H9 (cell line): Measurements from ENCODE around the gene NME8. TPM values are rescaled to one million over a fixed set of nuclear protein-coding genes. Genes with fewer than 3 reads are reported as not detected.

Experiments
- DNase-seq: peaks from one replicate; pipeline ENCODE4 v3.0.0-alpha.2; 2017
- H2AFZ ChIP-seq: one replicate; pipeline ENCODE4 v1.6.1; 2013; ENCODE audit warnings: mild to moderate bottlenecking, low read length, control low read depth, moderate library complexity
- H2AK5ac ChIP-seq: 2 replicates; pipeline ENCODE4 v1.6.1; 2013; ENCODE audit warnings: low read length, control low read depth, mixed read lengths; ENCODE audit not compliant: insufficient read length
- H2BK120ac ChIP-seq: one replicate; pipeline ENCODE4 v1.6.1; 2013; ENCODE audit warnings: low read depth, mild to moderate bottlenecking, low read length, control low read depth, inconsistent platforms; ENCODE audit not compliant: poor library complexity, severe bottlenecking
- H2BK12ac ChIP-seq: 2 replicates; pipeline ENCODE4 v1.6.1; 2013; ENCODE audit warnings: low read length, control low read depth, mixed read lengths, low read depth; ENCODE audit not compliant: insufficient read length
- H2BK15ac ChIP-seq: 2 replicates; pipeline ENCODE4 v1.6.1; 2013; ENCODE audit warnings: low read depth, low read length, control low read depth
- H2BK20ac ChIP-seq: one replicate; pipeline ENCODE4 v1.6.1; 2013; ENCODE audit warnings: low read depth, mild to moderate bottlenecking, low read length, control low read depth, inconsistent platforms; ENCODE audit not compliant: poor library complexity, severe bottlenecking
- H2BK5ac ChIP-seq: 2 replicates; pipeline ENCODE4 v1.6.1; 2013; ENCODE audit warnings: low read length, control low read depth, mixed read lengths; ENCODE audit not compliant: insufficient read length
- H3K14ac ChIP-seq: 2 replicates; pipeline ENCODE4 v1.6.1; 2013; ENCODE audit warnings: low read length, control low read depth; ENCODE audit not compliant: insufficient read depth
- H3K18ac ChIP-seq: 2 replicates; pipeline ENCODE4 v1.6.1; 2013; ENCODE audit warnings: low read depth, mild to moderate bottlenecking, mixed read lengths, low read length, control low read depth; ENCODE audit not compliant: insufficient read length
- H3K23ac ChIP-seq: 2 replicates; pipeline ENCODE4 v1.6.1; 2013; ENCODE audit warnings: low read length, control low read depth, mixed read lengths, low read depth; ENCODE audit not compliant: insufficient read length
- H3K23me2 ChIP-seq: 2 replicates; pipeline ENCODE4 v1.6.1; 2013; ENCODE audit warnings: low read depth, mild to moderate bottlenecking, mixed read lengths, low read length, control low read depth; ENCODE audit not compliant: insufficient read length, poor library complexity, severe bottlenecking
- H3K27ac ChIP-seq: 2 replicates; pipeline ENCODE4 v1.5.1; 2013; ENCODE audit warnings: low read length, control low read depth, mixed read lengths, low read depth; ENCODE audit not compliant: insufficient read length
- H3K27me3 ChIP-seq: 2 replicates; pipeline ENCODE4 v1.6.1; 2013; ENCODE audit warnings: low read length, control low read depth, inconsistent platforms; ENCODE audit not compliant: insufficient read depth
- H3K4ac ChIP-seq: 2 replicates; pipeline ENCODE4 v1.6.1; 2013; ENCODE audit warnings: low read depth, mild to moderate bottlenecking, control low read depth, inconsistent platforms, low read length, moderate library complexity
- H3K4me1 ChIP-seq: 2 replicates; pipeline ENCODE4 v1.6.1; 2013; ENCODE audit warnings: low read length, control low read depth, inconsistent platforms; ENCODE audit not compliant: insufficient read depth
- H3K4me2 ChIP-seq: 2 replicates; pipeline ENCODE4 v1.6.1; 2013; ENCODE audit warnings: low read length, control low read depth, mixed read lengths; ENCODE audit not compliant: insufficient read length, insufficient read depth
- H3K56ac ChIP-seq: 2 replicates; pipeline ENCODE4 v1.6.1; 2013; ENCODE audit warnings: low read depth, mild to moderate bottlenecking, mixed read lengths, low read length, control low read depth; ENCODE audit not compliant: insufficient read length
- H3K79me1 ChIP-seq: 2 replicates; pipeline ENCODE4 v1.6.1; 2013; ENCODE audit warnings: low read depth, mild to moderate bottlenecking, moderate library complexity, low read length, control low read depth, inconsistent platforms; ENCODE audit not compliant: insufficient read depth, poor library complexity, severe bottlenecking
- H3K79me2 ChIP-seq: 2 replicates; pipeline ENCODE4 v1.6.1; 2013; ENCODE audit warnings: low read length, control low read depth, inconsistent platforms; ENCODE audit not compliant: insufficient read depth
- H3K9ac ChIP-seq: 2 replicates; pipeline ENCODE4 v1.6.1; 2013; ENCODE audit warnings: low read length, control low read depth, mixed read lengths; ENCODE audit not compliant: insufficient read length; ENCODE audit errors: extremely low read depth
- H3K9me3 ChIP-seq: one replicate; pipeline ENCODE4 v1.6.1; 2013; ENCODE audit warnings: low read depth, low read length, inconsistent platforms; ENCODE audit not compliant: control insufficient read depth
- H3T11ph ChIP-seq: one replicate; pipeline ENCODE4 v1.6.1; 2013; ENCODE audit warnings: mild to moderate bottlenecking, low read length, control low read depth, inconsistent platforms
- H4K20me1 ChIP-seq: one replicate; pipeline ENCODE4 v1.6.1; 2013; ENCODE audit not compliant: control insufficient read depth, insufficient read length, insufficient read depth
- H4K5ac ChIP-seq: 2 replicates; pipeline ENCODE4 v1.6.1; 2013; ENCODE audit warnings: low read depth, mild to moderate bottlenecking, mixed read lengths, low read length, control low read depth; ENCODE audit not compliant: insufficient read length
- H4K8ac ChIP-seq: replicated peaks from 2 replicates; pipeline ENCODE4 v1.6.1; 2013; ENCODE audit warnings: low read length, control low read depth, mixed read lengths, low read depth; ENCODE audit not compliant: insufficient read length
- H4K91ac ChIP-seq: 2 replicates; pipeline ENCODE4 v1.6.1; 2013; ENCODE audit warnings: low read depth, mild to moderate bottlenecking, moderate library complexity, mixed read lengths, low read length, control low read depth; ENCODE audit not compliant: insufficient read length
- H3K27ac Mint-ChIP-seq, 3 experiments: 2 replicates in 2 of 3; 3 replicates in 1 of 3; pipeline ENCODE4 v1.8.0; 2020 to 2021; ENCODE audit warnings: mixed read lengths in 3 of 3, mild to moderate bottlenecking in 1 of 3, moderate library complexity in 1 of 3
- H3K27me3 Mint-ChIP-seq: 2 replicates; pipeline ENCODE4 v1.8.0; 2021; ENCODE audit warnings: low read depth, mild to moderate bottlenecking, moderate library complexity, mixed read lengths
- H3K36me3 Mint-ChIP-seq, 3 experiments: 2 replicates in 2 of 3; 3 replicates in 1 of 3; pipeline ENCODE4 v1.8.0; 2020 to 2021; ENCODE audit warnings: low read depth in 3 of 3, mixed read lengths in 3 of 3; ENCODE audit not compliant: insufficient read depth in 1 of 3
- H3K4me1 Mint-ChIP-seq, 2 experiments: 2 replicates each; pipeline ENCODE4 v1.8.0; 2020; ENCODE audit warnings: mixed read lengths in 2 of 2
- H3K4me3 Mint-ChIP-seq, 2 experiments: 2 replicates in 1 of 2; 3 replicates in 1 of 2; pipeline ENCODE4 v1.8.0; 2020 to 2021; ENCODE audit warnings: mild to moderate bottlenecking in 2 of 2, mixed read lengths in 2 of 2, moderate library complexity in 1 of 2
- H3K9me3 Mint-ChIP-seq, 2 experiments: 2 replicates in 1 of 2; 3 replicates in 1 of 2; pipeline ENCODE4 v1.8.0; 2020; ENCODE audit warnings: mild to moderate bottlenecking in 2 of 2, mixed read lengths in 2 of 2, moderate library complexity in 1 of 2
- WGBS: extraction: QIAGEN DNeasy Blood & Tissue Kit; methylation state at CpG from one replicate; pipeline ENCODE4 v1.1.7; 2013; ENCODE audit warnings: missing lambda C conversion rate, low lambda C conversion rate, mixed read lengths; ENCODE audit not compliant: insufficient read length; ENCODE audit errors: extremely low coverage; 5-methylcytosine and 5-hydroxymethylcytosine counted together
- total RNA-seq: library from RNA; stranded (reverse); gene quantifications from 2 replicates; pipeline ENCODE4 v1.2.1, GENCODE V29; 2021
- TF ChIP-seq, protein P1 (sequence below): fragments of 200-600 bp; sonication (generic); conservative IDR thresholded peaks from 3 replicates; pipeline ENCODE4 v1.8.0; 2021; ENCODE audit warnings: antibody characterized with exemption, mild to moderate bottlenecking

The NME8 gene
- total RNA-seq, 1 experiment from 2014 or later = 0.33 TPM

DNA sequence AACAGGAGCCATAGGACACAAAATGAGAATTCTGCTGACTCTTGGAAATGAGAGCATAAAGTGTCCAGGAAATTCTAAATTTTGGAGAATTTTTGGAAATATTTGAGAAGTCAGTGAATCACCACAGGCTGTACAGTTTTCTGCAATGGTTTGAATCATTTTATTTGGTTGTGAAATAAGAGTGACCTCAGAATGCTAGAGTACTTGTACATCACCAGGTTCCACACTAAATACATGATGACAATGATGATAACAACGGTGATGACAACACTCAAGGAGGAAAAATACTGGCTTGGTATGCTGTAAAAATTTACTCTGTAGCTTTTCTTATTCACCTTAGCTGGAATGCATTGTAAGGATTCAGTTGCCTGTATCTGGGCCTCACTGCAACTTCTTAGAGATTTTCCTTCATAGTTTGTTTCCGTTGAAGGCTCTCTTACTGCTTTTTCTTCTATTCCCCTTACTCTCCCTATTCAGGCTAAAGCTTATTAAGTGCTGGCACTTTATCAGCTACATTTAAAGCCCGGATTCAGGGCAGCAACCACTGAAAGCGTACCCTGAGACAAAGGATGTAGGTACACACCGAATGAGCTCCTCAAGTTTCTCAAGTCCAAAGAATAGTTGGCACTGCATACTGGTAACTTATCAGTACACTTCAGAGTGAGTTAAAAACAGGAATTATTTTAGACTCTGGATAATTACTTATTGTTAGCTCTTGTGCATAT is 30.2 kb upstream of the NME8 start:
- Mint-ChIP-seq H3K9me3 (peaks cover 8 to 9% of the 10 kb centered on the region in 2 experiments), H3K4me1 (peaks cover 11 to 17% of the 10 kb centered on the region in 2 experiments), H3K27me3 (no peaks in the 10 kb centered on the region), H3K4me3 (no peak overlapping the region), H3K27ac (no peak overlapping the region), H3K36me3 (peaks cover 0 to 7% (median 2%) of the 10 kb centered on the region in 3 experiments; a peak in 4 of 7 replicates)
- H2BK5ac ChIP-seq = no peak overlapping the region
- no peak overlapping the region for H2AFZ ChIP-seq
- no peak overlapping the region for H2BK20ac ChIP-seq
- H4K5ac ChIP-seq = no peak overlapping the region
- no peak overlapping the region for H3K27ac ChIP-seq
- H3K23ac ChIP-seq = no peak overlapping the region
- no peak overlapping the region for H3K14ac ChIP-seq
- H3K9me3 ChIP-seq = no peaks in the 10 kb centered on the region
- no peak overlapping the region for H3K9ac ChIP-seq
- no peak overlapping the region for H2BK15ac ChIP-seq
- no peak overlapping the region for H3K18ac ChIP-seq
- H3K56ac ChIP-seq = no peak overlapping the region
- TF ChIP-seq, protein P1, sequence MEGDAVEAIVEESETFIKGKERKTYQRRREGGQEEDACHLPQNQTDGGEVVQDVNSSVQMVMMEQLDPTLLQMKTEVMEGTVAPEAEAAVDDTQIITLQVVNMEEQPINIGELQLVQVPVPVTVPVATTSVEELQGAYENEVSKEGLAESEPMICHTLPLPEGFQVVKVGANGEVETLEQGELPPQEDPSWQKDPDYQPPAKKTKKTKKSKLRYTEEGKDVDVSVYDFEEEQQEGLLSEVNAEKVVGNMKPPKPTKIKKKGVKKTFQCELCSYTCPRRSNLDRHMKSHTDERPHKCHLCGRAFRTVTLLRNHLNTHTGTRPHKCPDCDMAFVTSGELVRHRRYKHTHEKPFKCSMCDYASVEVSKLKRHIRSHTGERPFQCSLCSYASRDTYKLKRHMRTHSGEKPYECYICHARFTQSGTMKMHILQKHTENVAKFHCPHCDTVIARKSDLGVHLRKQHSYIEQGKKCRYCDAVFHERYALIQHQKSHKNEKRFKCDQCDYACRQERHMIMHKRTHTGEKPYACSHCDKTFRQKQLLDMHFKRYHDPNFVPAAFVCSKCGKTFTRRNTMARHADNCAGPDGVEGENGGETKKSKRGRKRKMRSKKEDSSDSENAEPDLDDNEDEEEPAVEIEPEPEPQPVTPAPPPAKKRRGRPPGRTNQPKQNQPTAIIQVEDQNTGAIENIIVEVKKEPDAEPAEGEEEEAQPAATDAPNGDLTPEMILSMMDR = no peak
- no peaks in the 10 kb centered on the region for H4K20me1 ChIP-seq
- no peaks in the 10 kb centered on the region for H3K79me1 ChIP-seq
- H4K8ac ChIP-seq = no peak overlapping the region
- no peak overlapping the region for H2BK120ac ChIP-seq
- no peak overlapping the region for H4K91ac ChIP-seq
- no peak overlapping the region for H2AK5ac ChIP-seq
- H3K4me2 ChIP-seq = no peak overlapping the region
- H3K79me2 ChIP-seq = no peaks in the 10 kb centered on the region
- no peak overlapping the region for H3K4ac ChIP-seq
- H3K4me1 ChIP-seq = 0 out of 2 replicates have a peak, but pooled peaks cover 3% of the 10 kb centered on the region
- H2BK12ac ChIP-seq = no peak overlapping the region
- H3K23me2 ChIP-seq = no peaks in the 10 kb centered on the region
- no peak for DNase-seq
- no CpG with 5 or more reads among the region's 5 CpGs for WGBS
- no peak overlapping the region for H3T11ph ChIP-seq
- no peaks in the 10 kb centered on the region for H3K27me3 ChIP-seq
